GM23248 (cell line): ENCODE data around the gene TMEM150B.

Experiments used
- EZH2 ChIP-seq: fragments of 200-600 bp; sonication (generic); IDR thresholded peaks from 2 replicates; pipeline ENCODE4 v1.6.1; 2018; ENCODE audit warnings: antibody characterized with exemption, mild to moderate bottlenecking; ENCODE audit not compliant: insufficient read depth, poor library complexity, severe bottlenecking
- EZH2phosphoT487 ChIP-seq: fragments of 200-600 bp; sonication (generic); IDR thresholded peaks from 2 replicates; pipeline ENCODE4 v1.6.1; 2018; ENCODE audit warnings: antibody characterized with exemption, moderate library complexity, mild to moderate bottlenecking, low read depth; ENCODE audit not compliant: insufficient read depth

DNA sequence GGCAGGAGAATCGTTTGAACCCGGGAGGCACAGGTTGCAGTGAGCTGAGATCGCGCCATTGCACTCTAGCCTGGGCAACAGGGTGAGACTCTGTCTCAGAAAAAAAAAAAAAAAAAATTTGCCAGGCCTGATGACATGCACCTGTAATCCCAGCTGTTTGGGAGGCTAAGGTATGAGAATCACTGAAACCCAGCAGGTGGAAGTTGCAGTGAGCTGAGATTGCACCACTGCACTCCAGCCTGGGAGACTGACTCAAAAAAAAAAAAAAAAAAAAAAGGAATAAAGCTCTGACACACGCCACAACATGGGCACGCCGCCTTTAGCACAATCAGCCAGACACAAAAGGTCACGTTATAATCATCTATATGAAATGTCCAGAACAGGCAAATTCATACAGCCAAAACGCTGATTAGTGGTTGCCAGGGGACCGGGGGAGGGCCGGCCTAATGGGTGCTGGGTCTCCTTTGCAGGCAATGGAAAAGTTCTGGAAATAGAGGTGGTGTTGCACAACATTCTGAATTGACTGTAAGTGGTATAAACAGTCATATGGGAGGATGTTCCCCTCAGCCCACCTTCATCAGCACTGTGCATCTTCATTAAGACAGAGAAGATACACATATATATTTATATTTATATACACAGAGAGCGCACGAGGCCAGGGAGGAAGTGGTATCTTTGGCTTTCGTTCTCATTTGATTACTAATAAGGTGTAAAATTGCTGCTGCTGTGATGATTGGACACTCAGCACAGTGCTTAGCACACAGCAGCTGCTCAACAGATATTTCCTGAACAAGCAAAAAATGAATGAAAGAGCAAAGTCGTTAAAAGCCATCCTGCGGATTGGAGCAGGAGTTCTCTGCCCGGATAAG, 49.1 kb downstream of the TMEM150B start:
- TF ChIP-seq EZH2 = no peak
- no peak for TF ChIP-seq EZH2phosphoT487
